ENCODE data around the gene PRKCSH.

DNA sequence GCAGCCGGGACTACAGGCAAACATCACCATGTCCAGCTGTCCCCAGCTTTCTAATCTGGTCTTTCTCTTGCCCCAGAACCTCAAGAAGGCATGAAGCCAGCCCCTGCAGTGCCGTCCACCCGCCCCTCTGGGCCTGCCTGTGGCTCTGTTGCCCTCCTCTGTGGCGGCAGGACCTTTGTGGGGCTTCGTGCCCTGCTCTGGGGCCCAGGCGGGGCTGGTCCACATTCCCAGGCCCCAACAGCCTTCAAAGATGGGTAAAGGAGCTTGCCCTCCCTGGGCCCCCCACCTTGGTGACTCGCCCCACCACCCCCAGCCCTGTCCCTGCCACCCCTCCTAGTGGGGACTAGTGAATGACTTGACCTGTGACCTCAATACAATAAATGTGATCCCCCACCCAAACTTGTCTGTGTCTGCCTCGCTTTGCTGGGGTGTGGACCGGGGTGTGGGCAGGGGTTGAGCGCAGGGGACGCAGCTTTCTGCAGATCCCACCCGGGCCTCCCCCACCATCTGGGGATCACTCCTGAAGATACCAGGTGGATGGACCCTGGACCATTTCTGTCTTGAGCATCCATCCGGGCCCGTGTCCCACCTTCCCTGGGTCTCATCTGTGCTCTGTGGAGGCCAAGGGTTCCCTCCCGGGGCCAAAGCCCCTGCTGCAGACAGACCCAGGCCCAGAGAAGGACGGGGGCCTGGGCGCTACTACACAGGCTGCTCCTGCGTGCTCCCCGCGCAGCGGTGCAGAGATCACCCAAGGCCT lies 15.3 kb downstream of the PRKCSH start:
- TF ChIP-seq EZH2phosphoT487 (IDR thresholded peaks at IDR 0.05; ENCODE audit: borderline replicate concordance, low read depth, low read length) = no peak
- TF ChIP-seq, protein P1, sequence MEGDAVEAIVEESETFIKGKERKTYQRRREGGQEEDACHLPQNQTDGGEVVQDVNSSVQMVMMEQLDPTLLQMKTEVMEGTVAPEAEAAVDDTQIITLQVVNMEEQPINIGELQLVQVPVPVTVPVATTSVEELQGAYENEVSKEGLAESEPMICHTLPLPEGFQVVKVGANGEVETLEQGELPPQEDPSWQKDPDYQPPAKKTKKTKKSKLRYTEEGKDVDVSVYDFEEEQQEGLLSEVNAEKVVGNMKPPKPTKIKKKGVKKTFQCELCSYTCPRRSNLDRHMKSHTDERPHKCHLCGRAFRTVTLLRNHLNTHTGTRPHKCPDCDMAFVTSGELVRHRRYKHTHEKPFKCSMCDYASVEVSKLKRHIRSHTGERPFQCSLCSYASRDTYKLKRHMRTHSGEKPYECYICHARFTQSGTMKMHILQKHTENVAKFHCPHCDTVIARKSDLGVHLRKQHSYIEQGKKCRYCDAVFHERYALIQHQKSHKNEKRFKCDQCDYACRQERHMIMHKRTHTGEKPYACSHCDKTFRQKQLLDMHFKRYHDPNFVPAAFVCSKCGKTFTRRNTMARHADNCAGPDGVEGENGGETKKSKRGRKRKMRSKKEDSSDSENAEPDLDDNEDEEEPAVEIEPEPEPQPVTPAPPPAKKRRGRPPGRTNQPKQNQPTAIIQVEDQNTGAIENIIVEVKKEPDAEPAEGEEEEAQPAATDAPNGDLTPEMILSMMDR (conservative IDR thresholded peaks at IDR 0.05; ENCODE audit: low read length) = no peak
